OCI-LY7 (cell line): ENCODE measurements around the gene TCF12. TPM values are rescaled to one million over a fixed set of nuclear protein-coding genes. Genes with fewer than 3 reads are reported as not detected.

Experiments used
- BruUV-seq: library from RNA; stranded (reverse); fragments of 400-500 nt; replicated peaks from 2 replicates; lab custom pipeline; 2021; lab: Mats Ljungman, UMichigan
- CTCF ChIA-PET: fragments of 300-600 bp; sonication (Branson Sonifier 250); formaldehyde crosslinking; loops from one replicate; lab custom pipeline; 2022; ENCODE audit warnings: antibody characterized with exemption; ENCODE audit not compliant: unreplicated experiment; lab: Charles Lee
- POLR2A ChIA-PET: fragments of 300-600 bp; sonication (Branson Sonifier 250); formaldehyde crosslinking; loops from one replicate; lab custom pipeline; 2022; ENCODE audit warnings: antibody characterized with exemption; lab: Charles Lee
- DNase-seq: peaks from one replicate; pipeline ENCODE4 v3.0.0-alpha.2; 2015; ENCODE audit warnings: low spot score
- H2AFZ ChIP-seq: fragments of 200-600 bp; sonication (generic), shearing (Covaris generic); 2 replicates; pipeline ENCODE4 v1.6.1; 2014; ENCODE audit warnings: mild to moderate bottlenecking, antibody characterized with exemption, low read length, moderate library complexity
- H3K27ac ChIP-seq: fragments of 200-600 bp; sonication (generic); 2 replicates; pipeline ENCODE4 v1.5.1; 2014; ENCODE audit warnings: mixed run types, low read depth, mild to moderate bottlenecking, moderate library complexity, low read length, inconsistent platforms; ENCODE audit not compliant: poor library complexity, severe bottlenecking
- H3K36me3 ChIP-seq: fragments of 200-600 bp; sonication (generic); 2 replicates; pipeline ENCODE4 v1.6.1; 2014; ENCODE audit warnings: mild to moderate bottlenecking, antibody characterized with exemption, low read length, moderate library complexity, mixed read lengths; ENCODE audit not compliant: insufficient read depth
- H3K4me1 ChIP-seq: fragments of 200-600 bp; sonication (generic); 2 replicates; pipeline ENCODE4 v1.5.1; 2014; ENCODE audit warnings: mild to moderate bottlenecking, low read length; ENCODE audit not compliant: insufficient read depth, poor library complexity, severe bottlenecking
- H3K4me2 ChIP-seq: fragments of 200-600 bp; sonication (generic); 2 replicates; pipeline ENCODE4 v1.6.1; 2014; ENCODE audit warnings: mild to moderate bottlenecking, low read length
- H3K4me3 ChIP-seq: fragments of 200-600 bp; sonication (generic); 2 replicates; pipeline ENCODE4 v1.5.1; 2014; ENCODE audit warnings: mild to moderate bottlenecking, low read depth, low read length; ENCODE audit not compliant: poor library complexity, severe bottlenecking
- H3K79me2 ChIP-seq: fragments of 200-600 bp; sonication (generic); 2 replicates; pipeline ENCODE4 v1.6.1; 2016; ENCODE audit warnings: low read depth, mild to moderate bottlenecking, low read length, moderate library complexity, mixed read lengths; ENCODE audit not compliant: insufficient read depth
- H3K9me2 ChIP-seq: fragments of 200-600 bp; sonication (generic); 2 replicates; pipeline ENCODE4 v1.6.1; 2016; ENCODE audit warnings: mild to moderate bottlenecking, low read length, mixed read lengths; ENCODE audit not compliant: insufficient read depth
- H3K9me3 ChIP-seq: fragments of 200-600 bp; sonication (generic); 2 replicates; pipeline ENCODE4 v1.6.1; 2014; ENCODE audit warnings: mild to moderate bottlenecking, mixed run types, low read length, mixed read lengths
- H4K20me1 ChIP-seq: fragments of 200-600 bp; sonication (generic); 2 replicates; pipeline ENCODE4 v1.6.1; 2014; ENCODE audit warnings: mild to moderate bottlenecking, antibody characterized with exemption, low read length, moderate library complexity, mixed read lengths; ENCODE audit not compliant: insufficient read depth
- CTCF ChIP-seq: fragments of 200-600 bp; sonication (generic); conservative IDR thresholded peaks from 2 replicates; pipeline ENCODE4 v1.5.1; 2014; ENCODE audit warnings: mild to moderate bottlenecking, antibody characterized with exemption, low read length, moderate library complexity, mixed read lengths
- EZH2phosphoT487 ChIP-seq: fragments of 200-600 bp; sonication (generic); IDR thresholded peaks from 2 replicates; pipeline ENCODE4 v1.6.1; 2018; ENCODE audit warnings: low read depth, borderline replicate concordance, mild to moderate bottlenecking, mixed run types, antibody characterized with exemption, low read length, moderate library complexity, mixed read lengths
- intact Hi-C: fragments of 100-400 bp; cut with micrococcal nuclease; formaldehyde crosslinking; loops from one replicate; pipeline ENCODE4 v1.10.0; 2022; ENCODE audit not compliant: unreplicated experiment
- total RNA-seq, 2 experiments: library from RNA; depleted of rRNA in 1 of 2; stranded (reverse); fragments of >200 nt in 1 of 2; shearing (Covaris generic) in 1 of 2; gene quantifications; 2 replicates each; pipeline ENCODE4 v1.2.3, GENCODE V29; 2014 to 2022

Gene TCF12
- total RNA-seq, 2 experiments from 2014 or later: 51.6 to 139 TPM

DNA sequence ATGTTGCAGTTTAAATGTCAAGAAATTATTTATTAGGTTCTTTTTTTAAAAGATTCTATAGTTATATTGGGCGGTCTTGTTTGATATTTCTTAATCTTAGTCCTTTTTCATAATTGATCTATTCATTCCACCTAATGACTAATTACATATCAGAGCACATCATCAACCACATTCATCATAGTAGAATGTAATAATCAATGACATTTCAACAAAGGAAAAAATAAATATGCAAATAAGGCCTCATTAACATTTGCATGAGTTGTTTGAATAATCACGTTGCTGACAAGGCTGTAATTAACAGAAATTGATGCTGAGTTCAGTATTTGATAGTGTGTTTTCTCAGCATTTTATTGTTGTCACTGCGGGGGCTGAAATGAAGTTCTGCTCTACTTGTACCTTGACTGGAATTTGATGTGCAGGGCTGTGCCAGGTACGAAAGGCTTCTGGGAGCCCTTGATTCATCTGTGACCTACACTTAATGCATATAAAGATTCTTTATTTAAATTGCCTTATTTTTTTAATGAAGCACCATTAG, 215.7 kb downstream of the TCF12 start:
- H3K4me3 ChIP-seq: no peak overlapping the region
- intact Hi-C loops: no loop called here
- no peaks in the 10 kb centered on the region for H3K9me2 ChIP-seq
- H3K79me2 ChIP-seq: no peaks in the 10 kb centered on the region
- no peaks in the 10 kb centered on the region for H4K20me1 ChIP-seq
- H2AFZ ChIP-seq: no peak overlapping the region
- no peak overlapping the region for H3K4me2 ChIP-seq
- no peaks in the 10 kb centered on the region for H3K36me3 ChIP-seq
- TF ChIP-seq CTCF (no peak), EZH2phosphoT487 (no peak)
- no peaks in the 10 kb centered on the region for H3K4me1 ChIP-seq
- no TSS peak for BruUV-seq
- no peaks in the 10 kb centered on the region for H3K9me3 ChIP-seq
- CTCF ChIA-PET: no interaction called here
- POLR2A ChIA-PET: interaction anchor here (0.7 to 1.2 kb wide), 3 partner anchors 11 to 47 kb away, joined by 3 to 4 read pairs (median 3); no protein-coding TSS in a partner anchor
- H3K27ac ChIP-seq: no peak overlapping the region
- DNase-seq: no peak

DNA sequence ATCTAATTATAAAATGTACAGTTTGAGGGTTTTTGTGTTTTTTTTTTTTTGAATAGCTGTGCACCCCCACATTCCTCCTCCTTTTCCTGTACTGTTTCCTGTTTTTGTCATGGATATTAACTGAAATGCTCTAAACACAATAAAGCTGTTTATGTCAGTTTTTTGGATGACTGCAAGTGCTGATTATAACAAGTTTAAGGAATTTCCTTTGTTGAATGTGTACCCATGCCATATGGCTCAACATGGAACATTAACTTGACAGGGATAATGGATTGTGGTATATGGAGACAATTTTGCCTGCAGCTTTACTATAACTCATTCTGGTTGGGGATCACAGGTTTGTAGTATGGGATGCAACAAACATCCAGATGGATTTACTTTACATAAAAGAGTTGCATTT, 216.4 kb downstream of the TCF12 start:
- no peak overlapping the region for H3K4me2 ChIP-seq
- H3K4me3 ChIP-seq: no peak overlapping the region
- H3K9me3 ChIP-seq: no peaks in the 10 kb centered on the region
- CTCF ChIA-PET: no interaction called here
- DNase-seq: no peak
- POLR2A ChIA-PET: no interaction called here
- H3K36me3 ChIP-seq: no peaks in the 10 kb centered on the region
- intact Hi-C loops: loop anchor here (5.0 kb wide), 1 partner anchor 218 kb away; the partner anchor contains the start of gene TCF12
- BruUV-seq: no TSS peak
- no peaks in the 10 kb centered on the region for H3K79me2 ChIP-seq
- H3K4me1 ChIP-seq: no peaks in the 10 kb centered on the region
- no peaks in the 10 kb centered on the region for H4K20me1 ChIP-seq
- H3K27ac ChIP-seq: no peak overlapping the region
- TF ChIP-seq EZH2phosphoT487 (no peak), CTCF (no peak)
- no peak overlapping the region for H2AFZ ChIP-seq
- no peaks in the 10 kb centered on the region for H3K9me2 ChIP-seq

DNA sequence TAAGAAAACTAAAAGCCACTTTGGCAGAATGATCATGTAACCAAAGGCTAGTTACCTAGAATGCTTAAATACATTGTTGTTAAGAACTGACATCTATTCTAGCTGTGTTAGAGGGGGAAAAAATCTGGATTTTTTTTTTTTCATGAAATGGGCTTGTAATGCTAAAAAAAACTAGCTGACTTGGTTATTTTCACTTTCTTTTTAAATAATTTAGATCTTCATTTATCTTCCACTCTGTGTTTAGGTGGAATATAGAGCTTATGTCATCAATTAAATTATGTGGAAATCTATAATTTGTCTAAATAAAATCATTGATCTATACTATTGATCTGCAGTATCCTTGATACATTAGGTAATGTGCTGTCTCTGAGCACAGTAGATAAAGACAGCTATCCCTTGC, 217.4 kb downstream of the TCF12 start:
- TF ChIP-seq CTCF: no peak
- no peak for TF ChIP-seq EZH2phosphoT487
- Histone ChIP-seq H3K4me3 (no peak overlapping the region), H3K9me3 (no peaks in the 10 kb centered on the region), H3K4me2 (no peak overlapping the region), H4K20me1 (no peaks in the 10 kb centered on the region), H3K36me3 (no peaks in the 10 kb centered on the region), H3K9me2 (no peaks in the 10 kb centered on the region), H3K27ac (no peak overlapping the region), H3K4me1 (no peaks in the 10 kb centered on the region), H3K79me2 (no peaks in the 10 kb centered on the region), H2AFZ (no peak overlapping the region)
- intact Hi-C loops: loop anchor here (5.0 kb wide), 1 partner anchor 218 kb away; the partner anchor contains the start of gene TCF12
- DNase-seq: no peak
- no TSS peak for BruUV-seq
- CTCF ChIA-PET: interaction anchor here (0.8 kb wide), 1 partner anchor 170 kb away, joined by 3 read pairs; no protein-coding TSS in a partner anchor
- POLR2A ChIA-PET: interaction anchor here (0.5 to 1.0 kb wide), 4 partner anchors 11 to 837 kb away, joined by 3 to 7 read pairs (median 3); no protein-coding TSS in a partner anchor
